ENCODE data around the gene SHISAL1. TPM values are rescaled to one million over a fixed set of nuclear protein-coding genes. Genes with fewer than 3 reads are reported as not detected.
"Not testable (repeated sequence)": the region's sequence is repeated elsewhere in the genome, so short reads cannot be mapped to it uniquely, and the experiment has no call there.

SHISAL1 gene
- total RNA-seq, 1 experiment from 2014 or later = not detected

GRCh38 chr22:44328326-44328725, 15.6 kb upstream of the SHISAL1 start:
- DNase-seq = no peak
- H3K36me3 Mint-ChIP-seq (ENCODE audit: insufficient read depth, unreplicated experiment) = no peaks in the 10 kb centered on the region
- TF ChIP-seq CTCF (IDR thresholded peaks at IDR 0.05; ENCODE audit: insufficient read depth in 1 of 2, low read depth in 1 of 2, low read length in 1 of 2, severe bottlenecking in 1 of 2, unreplicated experiment in 1 of 2) = no peak
- intact Hi-C loops (cut with micrococcal nuclease; ENCODE audit: unreplicated experiment) = no loop called here
- Histone ChIP-seq H3K4me3 (ENCODE audit: low read depth, low read length) (no peak overlapping the region), H3K9me3 (no peaks in the 10 kb centered on the region), H3K4me1 (no peaks in the 10 kb centered on the region), H3K36me3 (ENCODE audit: control insufficient read depth, insufficient read depth, low read length) (no peaks in the 10 kb centered on the region), H3K27me3 (replicated peaks; ENCODE audit: control insufficient read depth, insufficient read depth, low read length) (no peaks in the 10 kb centered on the region)
- no peak overlapping the region for H3K27ac Mint-ChIP-seq (ENCODE audit: unreplicated experiment)
- ChIA-PET POLR2A (no interaction called here), CTCF (no interaction called here)
- no peak overlapping the region for H3K4me3 Mint-ChIP-seq (ENCODE audit: unreplicated experiment)
- H3K9me3 Mint-ChIP-seq (ENCODE audit: unreplicated experiment) = no peaks in the 10 kb centered on the region
- H3K27me3 Mint-ChIP-seq (ENCODE audit: insufficient read depth, unreplicated experiment) = peaks cover 17% of the 10 kb centered on the region
- BruUV-seq (replicated peaks) = no TSS peak
- no peaks in the 10 kb centered on the region for H3K4me1 Mint-ChIP-seq (ENCODE audit: low read depth, unreplicated experiment)

- Mint-ChIP-seq H3K27ac (ENCODE audit: unreplicated experiment) (no peak overlapping the region), H3K4me3 (ENCODE audit: unreplicated experiment) (peak overlapping the region; percentile 49), H3K36me3 (ENCODE audit: insufficient read depth, unreplicated experiment) (no peaks in the 10 kb centered on the region), H3K27me3 (ENCODE audit: insufficient read depth, unreplicated experiment) (peaks cover 18% of the 10 kb centered on the region), H3K4me1 (ENCODE audit: low read depth, unreplicated experiment) (no peaks in the 10 kb centered on the region), H3K9me3 (ENCODE audit: unreplicated experiment) (no peaks in the 10 kb centered on the region)
- ChIA-PET POLR2A (no interaction called here), CTCF (no interaction called here)
- no TSS peak for BruUV-seq (replicated peaks)
- H3K4me1 ChIP-seq = no peaks in the 10 kb centered on the region
- no peak for DNase-seq
- no peak overlapping the region for H3K4me3 ChIP-seq (ENCODE audit: low read depth, low read length)
- no peaks in the 10 kb centered on the region for H3K9me3 ChIP-seq
- H3K27me3 ChIP-seq (replicated peaks; ENCODE audit: control insufficient read depth, insufficient read depth, low read length) = no peaks in the 10 kb centered on the region
- no peak for TF ChIP-seq CTCF (IDR thresholded peaks at IDR 0.05; ENCODE audit: insufficient read depth in 1 of 2, low read depth in 1 of 2, low read length in 1 of 2, severe bottlenecking in 1 of 2, unreplicated experiment in 1 of 2)
- H3K36me3 ChIP-seq (ENCODE audit: control insufficient read depth, insufficient read depth, low read length) = no peaks in the 10 kb centered on the region
- intact Hi-C loops (cut with micrococcal nuclease; ENCODE audit: unreplicated experiment) = no loop called here
These were observed 13.7 kb upstream of the SHISAL1 start for GRCh38 chr22:44326491-44326885.

- H3K9me3 Mint-ChIP-seq (ENCODE audit: unreplicated experiment) = no peaks in the 10 kb centered on the region
- TF ChIP-seq CTCF (IDR thresholded peaks at IDR 0.05; ENCODE audit: insufficient read depth in 1 of 2, low read depth in 1 of 2, low read length in 1 of 2, severe bottlenecking in 1 of 2, unreplicated experiment in 1 of 2) = no peak
- no peaks in the 10 kb centered on the region for H3K36me3 ChIP-seq (ENCODE audit: control insufficient read depth, insufficient read depth, low read length)
- CTCF ChIA-PET = no interaction called here
- POLR2A ChIA-PET = no interaction called here
- H3K4me3 ChIP-seq (ENCODE audit: low read depth, low read length) = peak overlapping the region; percentile 24
- peaks cover 18% of the 10 kb centered on the region for H3K27me3 Mint-ChIP-seq (ENCODE audit: insufficient read depth, unreplicated experiment)
- H3K4me3 Mint-ChIP-seq (ENCODE audit: unreplicated experiment) = peak overlapping the region; percentile 49
- BruUV-seq (replicated peaks) = no TSS peak
- H3K27ac Mint-ChIP-seq (ENCODE audit: unreplicated experiment) = no peak overlapping the region
- intact Hi-C loops (cut with micrococcal nuclease; ENCODE audit: unreplicated experiment) = no loop called here
- DNase-seq = no peak
- no peaks in the 10 kb centered on the region for H3K27me3 ChIP-seq (replicated peaks; ENCODE audit: control insufficient read depth, insufficient read depth, low read length)
- no peaks in the 10 kb centered on the region for H3K4me1 ChIP-seq
- H3K36me3 Mint-ChIP-seq (ENCODE audit: insufficient read depth, unreplicated experiment) = no peaks in the 10 kb centered on the region
- no peaks in the 10 kb centered on the region for H3K9me3 ChIP-seq
- H3K4me1 Mint-ChIP-seq (ENCODE audit: low read depth, unreplicated experiment) = no peaks in the 10 kb centered on the region
These were observed 13.2 kb upstream of the SHISAL1 start for GRCh38 chr22:44325718-44326490.

- CTCF ChIA-PET; H3K9me3 Mint-ChIP-seq (ENCODE audit: unreplicated experiment); H3K27ac Mint-ChIP-seq (ENCODE audit: unreplicated experiment); H3K4me3 Mint-ChIP-seq (ENCODE audit: unreplicated experiment); H3K36me3 Mint-ChIP-seq (ENCODE audit: insufficient read depth, unreplicated experiment); POLR2A ChIA-PET; BruUV-seq (replicated peaks); H3K4me3 ChIP-seq (ENCODE audit: low read depth, low read length); intact Hi-C loops (cut with micrococcal nuclease; ENCODE audit: unreplicated experiment); H3K36me3 ChIP-seq (ENCODE audit: control insufficient read depth, insufficient read depth, low read length); DNase-seq; H3K9me3 ChIP-seq; H3K4me1 Mint-ChIP-seq (ENCODE audit: low read depth, unreplicated experiment); H3K4me1 ChIP-seq; H3K27me3 ChIP-seq (replicated peaks; ENCODE audit: control insufficient read depth, insufficient read depth, low read length): not testable (repeated sequence)
- peaks cover 18% of the 10 kb centered on the region for H3K27me3 Mint-ChIP-seq (ENCODE audit: insufficient read depth, unreplicated experiment)
These were observed 10.5 kb upstream of the SHISAL1 start for GRCh38 chr22:44323140-44323790.

Data from Caco-2 (cell line).